ENCODE measurements around the gene RABGGTA. TPM values are rescaled to one million over a fixed set of nuclear protein-coding genes. Genes with fewer than 3 reads are reported as not detected.

Gene RABGGTA
- total and polyA plus RNA-seq, 9 of the 15 experiments (the other 6 are each of a cell fraction or from before 2014, with no cell fraction given) = 4.5 to 24.2 (median 15.5) TPM

DNA sequence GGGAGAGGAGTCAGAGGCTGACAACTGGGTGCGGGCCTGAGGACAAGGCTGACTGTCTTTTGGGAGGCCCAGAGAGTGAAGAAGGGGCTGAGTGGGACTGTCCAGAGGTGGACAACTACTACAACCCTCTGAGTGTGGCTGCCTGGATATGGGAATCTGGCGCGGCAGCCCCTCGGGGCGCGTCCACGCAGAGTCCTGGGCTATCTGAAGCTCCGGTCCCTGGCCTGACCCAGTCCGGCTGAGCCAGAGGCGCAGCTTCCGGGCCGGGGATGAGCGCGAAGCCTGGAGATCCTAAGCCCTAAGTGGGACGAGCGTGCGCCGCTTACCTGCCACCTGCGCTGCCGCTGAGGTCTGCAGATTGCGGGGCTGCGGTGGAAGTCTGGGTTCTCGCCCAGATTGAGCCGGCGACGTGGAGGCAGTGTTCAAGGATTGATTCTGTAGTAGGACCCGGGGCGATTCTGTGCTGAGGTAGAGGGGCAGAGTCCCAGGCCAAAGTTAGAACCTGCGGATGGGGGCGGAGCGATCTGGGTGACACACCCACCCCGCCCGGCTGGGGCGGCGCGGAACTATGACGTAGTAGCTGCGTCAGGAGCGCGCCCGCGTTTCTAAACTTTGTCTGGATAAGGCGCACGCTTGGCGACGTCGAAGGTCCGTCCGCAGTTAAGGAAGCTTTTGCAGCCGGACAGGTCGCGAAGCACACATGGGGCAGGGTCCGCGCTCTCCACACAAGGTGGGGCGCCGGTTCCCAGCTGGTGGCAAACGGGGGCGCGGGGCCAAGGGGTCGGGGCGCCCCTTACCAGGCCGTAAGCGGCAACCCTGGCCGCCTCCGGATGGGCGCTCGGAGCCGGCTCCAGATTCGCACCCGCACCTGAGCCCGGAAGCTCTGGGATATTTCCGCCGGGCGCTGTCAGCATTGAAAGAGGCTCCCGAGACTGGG, 28.1 kb upstream of the RABGGTA start, which contains the start of the genes DHRS1 and NOP9 (continued):
- TF ChIP-seq, protein P1, sequence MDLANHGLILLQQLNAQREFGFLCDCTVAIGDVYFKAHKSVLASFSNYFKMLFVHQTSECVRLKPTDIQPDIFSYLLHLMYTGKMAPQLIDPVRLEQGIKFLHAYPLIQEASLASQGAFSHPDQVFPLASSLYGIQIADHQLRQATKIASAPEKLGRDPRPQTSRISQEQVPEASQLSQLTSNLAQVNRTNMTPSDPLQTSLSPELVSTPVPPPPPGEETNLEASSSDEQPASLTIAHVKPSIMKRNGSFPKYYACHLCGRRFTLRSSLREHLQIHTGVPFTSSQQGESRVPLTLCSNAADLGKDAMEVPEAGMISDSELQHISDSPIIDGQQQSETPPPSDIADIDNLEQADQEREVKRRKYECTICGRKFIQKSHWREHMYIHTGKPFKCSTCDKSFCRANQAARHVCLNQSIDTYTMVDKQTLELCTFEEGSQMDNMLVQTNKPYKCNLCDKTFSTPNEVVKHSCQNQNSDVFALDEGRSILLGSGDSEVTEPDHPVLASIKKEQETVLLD (IDR thresholded peaks at IDR 0.05) = no peak
- TF ChIP-seq ZNF217 (CRISPR knock-in tag; IDR thresholded peaks at IDR 0.05) = no peak
- no peak for TF ChIP-seq ZNF76 (CRISPR knock-in tag; IDR thresholded peaks at IDR 0.05; ENCODE audit: borderline replicate concordance)
- no peak; the same call in 1 of the 2 replicates for TF ChIP-seq CTBP1 (IDR thresholded peaks at IDR 0.05; ENCODE audit: borderline replicate concordance)
- no peak for TF ChIP-seq ZNF174 (CRISPR knock-in tag; IDR thresholded peaks at IDR 0.05)
- TF ChIP-seq, protein P2, sequence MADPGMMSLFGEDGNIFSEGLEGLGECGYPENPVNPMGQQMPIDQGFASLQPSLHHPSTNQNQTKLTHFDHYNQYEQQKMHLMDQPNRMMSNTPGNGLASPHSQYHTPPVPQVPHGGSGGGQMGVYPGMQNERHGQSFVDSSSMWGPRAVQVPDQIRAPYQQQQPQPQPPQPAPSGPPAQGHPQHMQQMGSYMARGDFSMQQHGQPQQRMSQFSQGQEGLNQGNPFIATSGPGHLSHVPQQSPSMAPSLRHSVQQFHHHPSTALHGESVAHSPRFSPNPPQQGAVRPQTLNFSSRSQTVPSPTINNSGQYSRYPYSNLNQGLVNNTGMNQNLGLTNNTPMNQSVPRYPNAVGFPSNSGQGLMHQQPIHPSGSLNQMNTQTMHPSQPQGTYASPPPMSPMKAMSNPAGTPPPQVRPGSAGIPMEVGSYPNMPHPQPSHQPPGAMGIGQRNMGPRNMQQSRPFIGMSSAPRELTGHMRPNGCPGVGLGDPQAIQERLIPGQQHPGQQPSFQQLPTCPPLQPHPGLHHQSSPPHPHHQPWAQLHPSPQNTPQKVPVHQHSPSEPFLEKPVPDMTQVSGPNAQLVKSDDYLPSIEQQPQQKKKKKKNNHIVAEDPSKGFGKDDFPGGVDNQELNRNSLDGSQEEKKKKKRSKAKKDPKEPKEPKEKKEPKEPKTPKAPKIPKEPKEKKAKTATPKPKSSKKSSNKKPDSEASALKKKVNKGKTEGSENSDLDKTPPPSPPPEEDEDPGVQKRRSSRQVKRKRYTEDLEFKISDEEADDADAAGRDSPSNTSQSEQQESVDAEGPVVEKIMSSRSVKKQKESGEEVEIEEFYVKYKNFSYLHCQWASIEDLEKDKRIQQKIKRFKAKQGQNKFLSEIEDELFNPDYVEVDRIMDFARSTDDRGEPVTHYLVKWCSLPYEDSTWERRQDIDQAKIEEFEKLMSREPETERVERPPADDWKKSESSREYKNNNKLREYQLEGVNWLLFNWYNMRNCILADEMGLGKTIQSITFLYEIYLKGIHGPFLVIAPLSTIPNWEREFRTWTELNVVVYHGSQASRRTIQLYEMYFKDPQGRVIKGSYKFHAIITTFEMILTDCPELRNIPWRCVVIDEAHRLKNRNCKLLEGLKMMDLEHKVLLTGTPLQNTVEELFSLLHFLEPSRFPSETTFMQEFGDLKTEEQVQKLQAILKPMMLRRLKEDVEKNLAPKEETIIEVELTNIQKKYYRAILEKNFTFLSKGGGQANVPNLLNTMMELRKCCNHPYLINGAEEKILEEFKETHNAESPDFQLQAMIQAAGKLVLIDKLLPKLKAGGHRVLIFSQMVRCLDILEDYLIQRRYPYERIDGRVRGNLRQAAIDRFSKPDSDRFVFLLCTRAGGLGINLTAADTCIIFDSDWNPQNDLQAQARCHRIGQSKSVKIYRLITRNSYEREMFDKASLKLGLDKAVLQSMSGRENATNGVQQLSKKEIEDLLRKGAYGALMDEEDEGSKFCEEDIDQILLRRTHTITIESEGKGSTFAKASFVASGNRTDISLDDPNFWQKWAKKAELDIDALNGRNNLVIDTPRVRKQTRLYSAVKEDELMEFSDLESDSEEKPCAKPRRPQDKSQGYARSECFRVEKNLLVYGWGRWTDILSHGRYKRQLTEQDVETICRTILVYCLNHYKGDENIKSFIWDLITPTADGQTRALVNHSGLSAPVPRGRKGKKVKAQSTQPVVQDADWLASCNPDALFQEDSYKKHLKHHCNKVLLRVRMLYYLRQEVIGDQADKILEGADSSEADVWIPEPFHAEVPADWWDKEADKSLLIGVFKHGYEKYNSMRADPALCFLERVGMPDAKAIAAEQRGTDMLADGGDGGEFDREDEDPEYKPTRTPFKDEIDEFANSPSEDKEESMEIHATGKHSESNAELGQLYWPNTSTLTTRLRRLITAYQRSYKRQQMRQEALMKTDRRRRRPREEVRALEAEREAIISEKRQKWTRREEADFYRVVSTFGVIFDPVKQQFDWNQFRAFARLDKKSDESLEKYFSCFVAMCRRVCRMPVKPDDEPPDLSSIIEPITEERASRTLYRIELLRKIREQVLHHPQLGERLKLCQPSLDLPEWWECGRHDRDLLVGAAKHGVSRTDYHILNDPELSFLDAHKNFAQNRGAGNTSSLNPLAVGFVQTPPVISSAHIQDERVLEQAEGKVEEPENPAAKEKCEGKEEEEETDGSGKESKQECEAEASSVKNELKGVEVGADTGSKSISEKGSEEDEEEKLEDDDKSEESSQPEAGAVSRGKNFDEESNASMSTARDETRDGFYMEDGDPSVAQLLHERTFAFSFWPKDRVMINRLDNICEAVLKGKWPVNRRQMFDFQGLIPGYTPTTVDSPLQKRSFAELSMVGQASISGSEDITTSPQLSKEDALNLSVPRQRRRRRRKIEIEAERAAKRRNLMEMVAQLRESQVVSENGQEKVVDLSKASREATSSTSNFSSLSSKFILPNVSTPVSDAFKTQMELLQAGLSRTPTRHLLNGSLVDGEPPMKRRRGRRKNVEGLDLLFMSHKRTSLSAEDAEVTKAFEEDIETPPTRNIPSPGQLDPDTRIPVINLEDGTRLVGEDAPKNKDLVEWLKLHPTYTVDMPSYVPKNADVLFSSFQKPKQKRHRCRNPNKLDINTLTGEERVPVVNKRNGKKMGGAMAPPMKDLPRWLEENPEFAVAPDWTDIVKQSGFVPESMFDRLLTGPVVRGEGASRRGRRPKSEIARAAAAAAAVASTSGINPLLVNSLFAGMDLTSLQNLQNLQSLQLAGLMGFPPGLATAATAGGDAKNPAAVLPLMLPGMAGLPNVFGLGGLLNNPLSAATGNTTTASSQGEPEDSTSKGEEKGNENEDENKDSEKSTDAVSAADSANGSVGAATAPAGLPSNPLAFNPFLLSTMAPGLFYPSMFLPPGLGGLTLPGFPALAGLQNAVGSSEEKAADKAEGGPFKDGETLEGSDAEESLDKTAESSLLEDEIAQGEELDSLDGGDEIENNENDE (IDR thresholded peaks at IDR 0.05; ENCODE audit: low read depth, low read length) = no peak
- no peak for TF ChIP-seq PTRF (tag; IDR thresholded peaks at IDR 0.05)
- no peak for TF ChIP-seq PURB (CRISPR knock-in tag; IDR thresholded peaks at IDR 0.05; ENCODE audit: low read depth)
- no peak for TF ChIP-seq ZNF445 (CRISPR knock-in tag; IDR thresholded peaks at IDR 0.05; ENCODE audit: low read depth)
- TF ChIP-seq, protein P3, sequence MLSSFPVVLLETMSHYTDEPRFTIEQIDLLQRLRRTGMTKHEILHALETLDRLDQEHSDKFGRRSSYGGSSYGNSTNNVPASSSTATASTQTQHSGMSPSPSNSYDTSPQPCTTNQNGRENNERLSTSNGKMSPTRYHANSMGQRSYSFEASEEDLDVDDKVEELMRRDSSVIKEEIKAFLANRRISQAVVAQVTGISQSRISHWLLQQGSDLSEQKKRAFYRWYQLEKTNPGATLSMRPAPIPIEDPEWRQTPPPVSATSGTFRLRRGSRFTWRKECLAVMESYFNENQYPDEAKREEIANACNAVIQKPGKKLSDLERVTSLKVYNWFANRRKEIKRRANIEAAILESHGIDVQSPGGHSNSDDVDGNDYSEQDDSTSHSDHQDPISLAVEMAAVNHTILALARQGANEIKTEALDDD (IDR thresholded peaks at IDR 0.05) = no peak
- TF ChIP-seq GATAD2A (IDR thresholded peaks at IDR 0.05) = no peak
- no peak for TF ChIP-seq ZNF311 (CRISPR knock-in tag; IDR thresholded peaks at IDR 0.05)
- TF ChIP-seq RBM25 (IDR thresholded peaks at IDR 0.05; ENCODE audit: low read depth, low read length, severe bottlenecking) = no peak

All from K562 (cell line).